Neural progenitor cell (in vitro differentiated cells): ENCODE measurements around the gene WNT2B.

Experiments used
- CTCF ChIP-seq: fragments of 200-600 bp; sonication (generic); IDR thresholded peaks from 2 replicates; pipeline ENCODE4 v1.5.1; 2017; ENCODE audit warnings: antibody characterized with exemption, mild to moderate bottlenecking
- EZH2 ChIP-seq: fragments of 200-600 bp; sonication (generic); IDR thresholded peaks from 2 replicates; pipeline ENCODE4 v1.6.1; 2017; ENCODE audit warnings: antibody characterized with exemption, mild to moderate bottlenecking, moderate library complexity

- TF ChIP-seq CTCF (no peak), EZH2 (no peak)
These were observed 67.5 kb downstream of the WNT2B start for GRCh38 chr1:112576240-112576639.
